AG09309 (cell line): ENCODE data around the gene TNNT1.

Experiments
- DNase-seq: peaks from one replicate; pipeline ENCODE4 v3.0.0-alpha.2; 2010; ENCODE audit warnings: low read depth
- H3K4me3 ChIP-seq: 2 replicates; pipeline ENCODE4 v1.5.1; 2011; ENCODE audit warnings: mild to moderate bottlenecking, low read depth, low read length, moderate library complexity; ENCODE audit not compliant: control insufficient read depth
- TF ChIP-seq, protein P1 (sequence below): IDR thresholded peaks from 2 replicates; pipeline ENCODE4 v1.5.1; 2011; ENCODE audit warnings: mild to moderate bottlenecking, low read depth, low read length, inconsistent platforms; ENCODE audit not compliant: insufficient read depth, control insufficient read depth; ENCODE audit errors: missing control alignments

The TNNT1 gene

DNA sequence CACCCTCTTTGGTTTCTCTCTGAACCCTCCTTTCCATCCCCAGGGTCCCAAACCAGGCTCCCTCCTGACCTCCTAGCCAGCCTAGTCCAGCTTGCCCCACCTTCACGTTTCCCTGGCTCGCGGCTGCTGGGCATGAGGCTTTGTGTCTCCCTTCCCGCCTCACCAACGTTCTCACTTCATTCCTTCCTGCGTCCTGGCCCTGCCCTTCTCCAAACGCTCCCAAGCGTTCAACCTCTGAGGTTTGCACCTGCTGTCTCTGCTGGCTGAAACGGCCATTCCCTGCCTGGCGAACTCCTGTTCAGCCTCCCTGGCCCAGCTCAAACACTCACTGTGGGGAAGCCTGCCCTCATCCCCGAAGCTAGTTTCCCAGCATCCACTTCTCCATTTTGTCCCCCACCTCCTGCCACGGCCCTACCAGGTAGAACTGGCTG lies 61.0 kb downstream of the TNNT1 start:
- H3K4me3 ChIP-seq: peak overlapping the region; percentile 55
- TF ChIP-seq, protein P1, sequence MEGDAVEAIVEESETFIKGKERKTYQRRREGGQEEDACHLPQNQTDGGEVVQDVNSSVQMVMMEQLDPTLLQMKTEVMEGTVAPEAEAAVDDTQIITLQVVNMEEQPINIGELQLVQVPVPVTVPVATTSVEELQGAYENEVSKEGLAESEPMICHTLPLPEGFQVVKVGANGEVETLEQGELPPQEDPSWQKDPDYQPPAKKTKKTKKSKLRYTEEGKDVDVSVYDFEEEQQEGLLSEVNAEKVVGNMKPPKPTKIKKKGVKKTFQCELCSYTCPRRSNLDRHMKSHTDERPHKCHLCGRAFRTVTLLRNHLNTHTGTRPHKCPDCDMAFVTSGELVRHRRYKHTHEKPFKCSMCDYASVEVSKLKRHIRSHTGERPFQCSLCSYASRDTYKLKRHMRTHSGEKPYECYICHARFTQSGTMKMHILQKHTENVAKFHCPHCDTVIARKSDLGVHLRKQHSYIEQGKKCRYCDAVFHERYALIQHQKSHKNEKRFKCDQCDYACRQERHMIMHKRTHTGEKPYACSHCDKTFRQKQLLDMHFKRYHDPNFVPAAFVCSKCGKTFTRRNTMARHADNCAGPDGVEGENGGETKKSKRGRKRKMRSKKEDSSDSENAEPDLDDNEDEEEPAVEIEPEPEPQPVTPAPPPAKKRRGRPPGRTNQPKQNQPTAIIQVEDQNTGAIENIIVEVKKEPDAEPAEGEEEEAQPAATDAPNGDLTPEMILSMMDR: no peak
- DNase-seq: no peak

DNA sequence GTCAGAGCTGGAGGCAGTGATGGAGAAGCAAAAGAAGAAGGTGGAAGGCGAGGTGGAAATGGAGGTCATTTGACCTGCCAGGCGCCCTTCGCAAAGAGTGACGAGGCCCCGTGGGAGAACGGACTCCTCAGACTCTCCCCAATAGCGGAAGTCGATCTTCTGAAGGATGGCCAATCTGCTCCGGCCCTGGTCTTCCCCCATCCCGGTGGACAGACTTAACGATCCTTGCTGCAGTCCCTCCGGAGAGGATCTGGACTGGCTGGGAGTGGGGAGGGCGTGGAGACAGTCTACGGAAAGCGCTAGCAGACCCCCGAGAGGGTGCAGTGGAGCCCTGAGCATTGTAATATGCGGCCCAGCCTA lies 61.5 kb downstream of the TNNT1 start:
- no peak for DNase-seq
- peak overlapping the region; percentile 55 for H3K4me3 ChIP-seq
- TF ChIP-seq, protein P1: peak; percentile 6

DNA sequence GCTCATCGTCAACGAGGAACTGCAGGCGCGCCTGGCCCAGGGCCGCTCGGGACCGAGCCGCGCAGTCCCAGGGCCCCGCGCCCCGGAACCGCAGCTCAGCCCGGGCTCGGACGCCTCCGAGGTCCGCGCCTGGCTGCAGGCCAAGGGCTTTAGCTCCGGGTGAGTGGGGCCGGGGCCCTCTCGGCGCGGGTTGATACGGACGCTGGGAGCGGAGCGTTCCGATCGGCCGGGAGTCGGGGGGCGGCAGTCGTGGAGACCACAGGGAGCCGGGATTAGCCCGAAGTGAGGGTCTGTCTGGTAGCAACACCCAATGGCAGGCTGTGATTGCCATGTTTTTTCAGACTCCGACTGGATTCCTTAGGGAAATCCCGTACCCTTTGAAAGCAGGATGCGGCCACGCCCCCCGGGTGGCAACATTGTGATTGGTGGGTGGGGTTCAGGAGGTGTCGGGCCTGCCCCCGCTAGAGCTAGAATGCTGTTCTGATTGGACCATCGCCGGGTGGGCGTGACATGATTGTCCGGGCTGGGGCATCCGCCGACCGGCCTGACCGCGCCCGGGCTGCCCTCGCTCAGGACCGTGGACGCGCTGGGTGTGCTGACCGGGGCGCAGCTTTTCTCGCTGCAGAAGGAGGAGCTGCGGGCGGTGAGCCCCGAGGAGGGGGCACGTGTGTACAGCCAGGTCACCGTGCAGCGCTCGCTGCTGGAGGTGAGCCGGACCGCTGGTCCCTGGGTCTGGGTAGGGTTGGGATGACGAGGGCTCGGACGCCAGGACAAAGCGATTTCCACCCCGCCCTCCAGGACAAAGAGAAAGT lies 62.1 kb downstream of the TNNT1 start:
- TF ChIP-seq, protein P1: no peak
- H3K4me3 ChIP-seq: peak overlapping the region; percentile 55
- DNase-seq: peak; percentile 61

DNA sequence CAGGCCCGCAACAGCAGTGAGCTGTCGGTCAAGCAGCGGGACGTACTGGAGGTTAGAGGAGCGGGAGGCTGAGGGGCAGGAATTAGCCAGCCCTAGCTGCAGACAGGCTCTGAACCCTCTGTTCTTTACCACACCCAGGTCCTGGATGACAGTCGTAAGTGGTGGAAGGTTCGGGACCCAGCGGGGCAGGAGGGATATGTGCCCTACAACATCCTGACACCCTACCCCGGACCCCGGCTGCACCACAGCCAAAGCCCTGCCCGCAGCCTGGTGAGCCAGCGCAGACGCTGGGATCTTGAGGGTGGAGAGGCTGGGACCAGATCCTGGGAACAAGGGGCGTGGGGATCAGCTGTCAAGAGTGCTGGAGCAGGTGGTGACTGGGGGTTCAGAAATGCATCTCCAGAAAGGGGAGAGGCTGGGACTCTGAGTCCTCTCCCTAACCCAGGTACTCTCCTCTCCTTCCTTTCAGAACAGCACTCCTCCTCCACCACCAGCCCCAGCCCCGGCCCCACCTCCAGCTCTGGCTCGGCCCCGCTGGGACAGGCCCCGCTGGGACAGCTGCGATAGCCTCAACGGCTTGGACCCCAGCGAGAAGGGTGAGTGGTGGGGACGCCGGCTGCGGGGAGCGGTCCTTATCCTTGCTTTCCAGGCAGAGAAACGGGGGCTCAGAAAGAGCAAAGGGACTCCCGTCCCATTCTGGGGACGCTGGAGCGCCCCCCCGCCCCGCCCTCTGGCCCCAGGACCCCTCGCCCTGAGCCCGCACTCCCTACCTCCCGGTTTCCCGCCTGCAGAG lies 62.9 kb downstream of the TNNT1 start:
- TF ChIP-seq, protein P1: no peak
- no peak for DNase-seq
- no peak overlapping the region; the same call in 1 of the 2 replicates for H3K4me3 ChIP-seq

DNA sequence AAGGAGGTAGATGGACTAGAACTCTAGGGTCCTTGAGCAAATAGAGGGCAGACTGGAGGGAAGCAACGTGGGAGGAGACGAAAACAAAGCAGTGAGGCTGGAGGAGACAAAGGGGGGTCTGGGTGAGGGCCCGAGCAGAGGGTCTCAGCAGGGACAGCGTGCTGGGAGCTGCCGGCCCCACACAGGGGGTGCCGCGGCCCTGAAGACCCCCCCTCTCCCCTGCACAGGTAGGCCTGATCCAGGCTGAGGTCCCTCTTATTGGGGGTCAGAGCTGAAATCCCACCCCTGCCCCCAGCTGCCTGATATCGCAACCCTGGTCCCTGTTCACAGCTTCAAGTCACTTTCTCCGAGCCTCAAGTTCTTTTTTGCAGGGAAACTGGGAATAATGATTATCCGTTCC lies 64.6 kb downstream of the TNNT1 start:
- DNase-seq: no peak
- no peak overlapping the region for H3K4me3 ChIP-seq
- TF ChIP-seq, protein P1: no peak

DNA sequence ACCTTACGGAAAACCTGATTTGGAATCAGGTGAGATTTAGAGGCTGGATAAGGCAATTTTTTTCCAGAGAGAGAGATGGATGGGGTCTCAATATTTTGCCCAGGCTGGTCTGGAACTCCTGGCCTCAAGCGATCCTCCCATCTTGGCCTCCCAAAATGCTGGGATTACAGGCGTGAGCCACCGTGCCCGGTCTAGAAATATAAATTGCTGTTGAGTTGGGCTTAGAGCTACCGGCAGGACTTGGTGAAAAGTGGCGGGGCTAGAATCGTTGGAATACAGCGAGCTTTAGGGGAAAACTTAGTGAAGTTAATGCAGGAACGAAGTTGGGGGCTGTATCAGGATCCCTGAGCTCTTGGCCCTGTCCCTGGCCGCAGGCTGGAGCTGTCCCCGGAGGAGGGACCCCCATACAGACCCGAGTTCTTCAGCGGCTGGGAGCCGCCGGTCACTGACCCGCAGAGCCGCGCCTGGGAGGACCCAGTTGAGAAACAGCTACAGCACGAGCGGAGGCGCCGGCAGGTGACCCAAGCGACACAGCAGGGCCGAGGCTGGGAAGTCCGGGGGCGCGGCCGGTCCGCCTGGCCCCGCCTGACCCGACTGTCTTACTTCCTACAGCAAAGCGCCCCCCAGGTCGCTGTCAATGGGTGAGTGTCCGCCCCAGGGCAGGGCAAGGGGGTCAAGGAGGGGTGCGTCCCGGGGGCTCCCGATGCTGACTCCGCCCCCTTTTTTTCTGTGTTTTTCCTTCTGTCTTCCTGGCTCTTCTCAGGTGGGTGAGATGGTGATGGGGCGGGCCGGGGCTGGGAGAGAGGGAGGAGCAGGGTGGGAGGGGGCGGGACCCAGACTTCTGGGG lies 65.8 kb downstream of the TNNT1 start:
- TF ChIP-seq, protein P1: no peak
- DNase-seq: no peak
- no peak overlapping the region for H3K4me3 ChIP-seq
